HG03432 (cell line): ENCODE data around the gene CCPG1.
A peak's percentile ranks its signal among the peaks of the same experiment; 100 is the strongest.
"Not testable (repeated sequence)": the region's sequence is repeated elsewhere in the genome, so short reads cannot be mapped to it uniquely, and the experiment has no call there.

Experiments
- ATAC-seq: cut with Tn5 transposase; IDR thresholded peaks from one replicate; pipeline ENCODE4 v1.9.1; 2021; ENCODE audit warnings: mild to moderate bottlenecking, moderate library complexity; ENCODE audit not compliant: unreplicated experiment

The CCPG1 gene, protein sequence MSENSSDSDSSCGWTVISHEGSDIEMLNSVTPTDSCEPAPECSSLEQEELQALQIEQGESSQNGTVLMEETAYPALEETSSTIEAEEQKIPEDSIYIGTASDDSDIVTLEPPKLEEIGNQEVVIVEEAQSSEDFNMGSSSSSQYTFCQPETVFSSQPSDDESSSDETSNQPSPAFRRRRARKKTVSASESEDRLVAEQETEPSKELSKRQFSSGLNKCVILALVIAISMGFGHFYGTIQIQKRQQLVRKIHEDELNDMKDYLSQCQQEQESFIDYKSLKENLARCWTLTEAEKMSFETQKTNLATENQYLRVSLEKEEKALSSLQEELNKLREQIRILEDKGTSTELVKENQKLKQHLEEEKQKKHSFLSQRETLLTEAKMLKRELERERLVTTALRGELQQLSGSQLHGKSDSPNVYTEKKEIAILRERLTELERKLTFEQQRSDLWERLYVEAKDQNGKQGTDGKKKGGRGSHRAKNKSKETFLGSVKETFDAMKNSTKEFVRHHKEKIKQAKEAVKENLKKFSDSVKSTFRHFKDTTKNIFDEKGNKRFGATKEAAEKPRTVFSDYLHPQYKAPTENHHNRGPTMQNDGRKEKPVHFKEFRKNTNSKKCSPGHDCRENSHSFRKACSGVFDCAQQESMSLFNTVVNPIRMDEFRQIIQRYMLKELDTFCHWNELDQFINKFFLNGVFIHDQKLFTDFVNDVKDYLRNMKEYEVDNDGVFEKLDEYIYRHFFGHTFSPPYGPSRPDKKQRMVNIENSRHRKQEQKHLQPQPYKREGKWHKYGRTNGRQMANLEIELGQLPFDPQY

DNA sequence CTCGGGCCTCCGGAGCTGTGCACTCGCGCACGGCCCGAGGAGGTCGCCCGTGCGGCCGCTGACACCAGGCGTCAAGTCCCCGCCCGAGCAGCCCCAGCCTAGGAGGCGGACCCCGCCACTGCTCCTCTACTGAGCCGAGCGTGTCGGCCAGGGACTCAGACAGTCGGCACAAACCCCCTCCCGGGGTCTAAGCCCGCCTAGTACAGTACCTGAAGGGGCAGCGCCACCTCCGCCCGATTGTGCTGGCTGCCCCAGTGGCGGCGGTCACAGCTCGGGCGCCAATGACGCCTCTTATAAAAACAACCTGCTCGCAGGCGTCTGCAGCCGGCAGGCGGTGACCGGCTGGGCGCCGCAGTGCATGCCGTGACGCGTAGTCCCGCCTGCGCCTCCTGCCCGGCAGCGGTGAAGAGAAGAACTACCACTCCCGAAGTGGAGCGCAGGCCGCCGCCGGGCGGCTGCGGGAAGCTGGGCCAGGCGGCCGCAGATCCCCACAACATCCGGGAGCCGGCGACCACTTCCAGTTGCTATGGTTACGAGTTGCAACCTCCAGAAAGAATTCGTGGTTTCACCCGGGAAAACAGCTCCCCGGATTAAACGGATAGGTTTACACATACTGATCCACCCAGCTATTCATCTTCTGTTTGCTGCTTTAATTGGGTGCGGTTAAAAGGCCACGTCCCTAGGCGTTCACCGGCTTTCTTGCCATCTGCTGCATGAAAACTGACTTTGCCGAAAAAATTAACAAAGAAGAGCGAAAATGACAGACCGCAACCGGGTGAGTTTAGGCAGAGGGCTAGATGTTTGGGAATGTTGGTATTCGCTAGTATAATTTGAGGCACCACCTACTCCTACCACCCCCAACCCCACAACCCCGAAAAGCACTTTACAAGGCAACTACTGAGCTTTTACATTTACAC, at the start of gene CCPG1, which contains the start of gene PIERCE2:
CCPG1 (minus strand) TSS at position 348 of the 917 bp plus-strand sequence. CDS start 18,935 bp downstream, outside the sequence.
PIERCE2 (plus strand) TSS at position 484 of the 917 bp plus-strand sequence; CDS start at position 758, 274 bp downstream.
- ATAC-seq, result peak; percentile 96

DNA sequence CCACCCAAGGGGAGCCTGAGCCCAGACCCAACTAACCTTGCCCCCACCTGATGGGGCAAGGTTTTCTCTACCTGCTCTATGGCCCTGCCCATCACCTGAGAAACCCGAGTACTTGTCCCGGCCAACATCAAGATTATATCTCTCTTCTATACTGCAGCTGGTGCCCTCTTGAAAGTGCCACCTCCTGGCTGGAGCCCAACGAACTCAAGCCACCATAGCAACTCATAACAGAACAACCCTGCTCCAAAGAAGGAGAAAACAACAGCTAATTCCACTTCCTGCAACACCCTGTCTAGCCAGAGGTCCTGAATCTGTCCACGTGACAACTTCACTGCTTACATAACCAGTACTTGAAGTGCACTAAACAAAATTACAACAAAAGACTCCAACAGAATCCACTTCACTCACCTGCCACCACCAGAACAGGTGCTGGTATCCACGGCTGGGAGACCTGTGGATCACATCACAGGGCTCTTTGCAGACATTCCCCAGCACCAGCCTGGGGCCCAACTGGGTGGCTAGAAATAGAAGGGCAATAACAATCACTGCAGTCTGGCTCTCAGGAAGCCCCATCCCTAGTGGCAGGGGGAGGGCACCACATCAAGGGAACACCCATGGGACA, 49.4 kb upstream of the CCPG1 start:
- ATAC-seq, result no peak

DNA sequence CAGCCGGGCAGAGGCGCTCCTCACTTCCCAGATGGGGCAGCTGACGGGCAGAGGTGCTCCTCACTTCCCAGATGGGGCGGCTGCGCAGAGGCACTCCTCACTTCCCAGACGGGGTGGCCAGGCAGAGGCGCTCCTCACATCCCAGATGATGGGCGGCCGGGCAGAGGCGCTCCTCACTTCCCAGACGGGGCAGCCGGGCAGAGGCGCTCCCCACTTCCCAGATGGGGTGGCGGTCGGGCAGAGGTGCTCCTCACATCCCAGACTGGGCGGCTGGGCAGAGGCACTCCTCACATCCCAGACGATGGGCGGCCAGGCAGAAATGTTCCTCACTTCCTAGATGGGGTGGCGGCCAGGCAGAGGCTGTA, 38.9 kb upstream of the CCPG1 start:
- ATAC-seq, result not testable (repeated sequence)

DNA sequence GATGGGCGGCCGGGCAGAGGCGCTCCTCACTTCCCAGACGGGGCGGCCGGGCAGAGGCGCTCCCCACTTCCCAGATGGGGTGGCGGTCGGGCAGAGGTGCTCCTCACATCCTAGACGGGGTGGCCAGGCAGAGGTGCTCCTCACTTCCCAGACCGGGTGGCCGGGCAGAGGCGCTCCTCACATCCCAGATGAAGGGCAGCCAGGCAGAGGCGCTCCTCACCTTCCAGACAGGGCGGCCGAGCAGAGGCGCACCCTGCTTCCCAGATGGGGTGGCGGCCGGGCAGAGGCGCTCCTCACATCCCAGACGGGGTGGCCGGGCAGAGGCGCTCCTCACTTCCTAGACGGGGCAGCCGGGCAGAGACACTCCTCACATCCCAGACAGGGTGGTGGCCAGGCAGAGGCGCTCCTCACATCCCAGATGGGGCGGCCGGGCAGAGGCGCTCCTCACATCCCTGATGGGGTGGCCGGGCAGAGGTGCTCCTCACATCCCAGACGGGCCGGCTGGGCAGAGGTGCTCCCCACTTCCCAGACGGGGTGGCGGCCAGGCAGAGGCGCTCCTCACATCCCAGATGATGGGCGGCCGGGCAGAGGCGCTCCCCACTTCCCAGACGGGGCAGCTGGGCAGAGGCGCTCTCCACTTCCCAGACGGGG, 38.3 kb upstream of the CCPG1 start:
- ATAC-seq, result not testable (repeated sequence)

DNA sequence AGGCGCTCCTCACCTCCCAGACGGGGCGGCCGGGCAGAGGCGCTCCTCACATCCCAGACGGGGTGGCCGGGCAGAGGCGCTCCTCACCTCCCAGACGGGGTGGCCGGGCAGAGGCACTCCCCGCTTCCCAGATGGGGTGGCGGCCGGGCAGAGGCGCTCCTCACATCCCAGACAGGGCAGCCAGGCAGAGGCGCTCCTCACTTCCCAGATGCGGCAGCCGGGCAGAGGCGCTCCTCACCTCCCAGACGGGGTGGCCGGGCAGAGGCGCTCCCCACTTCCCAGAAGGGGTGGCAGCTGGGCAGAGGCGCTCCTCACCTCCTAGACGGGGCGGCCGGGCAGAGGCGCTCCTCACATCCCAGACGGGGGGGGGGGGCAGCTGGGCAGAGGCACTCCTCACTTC, 37.8 kb upstream of the CCPG1 start:
- not testable (repeated sequence) for ATAC-seq

DNA sequence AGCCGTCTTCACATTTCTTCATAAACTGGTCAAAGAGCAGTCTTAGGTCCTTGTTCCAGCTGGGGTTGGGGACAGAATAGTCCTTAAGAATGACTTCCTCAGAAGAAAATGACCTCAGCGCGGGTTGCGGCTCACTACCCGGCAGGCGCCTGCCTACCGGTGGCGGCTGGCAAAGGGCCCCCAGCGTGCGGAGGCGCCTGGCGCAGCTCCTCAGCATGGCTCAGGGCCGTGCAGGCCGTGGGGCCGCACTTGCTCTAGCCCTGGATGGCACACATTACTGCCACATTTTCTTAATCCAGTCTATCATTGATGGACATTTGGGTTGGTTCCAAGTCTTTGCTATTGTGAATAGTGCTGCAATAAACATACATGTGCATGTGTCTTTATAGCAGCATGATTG, 35.0 kb upstream of the CCPG1 start:
- ATAC-seq, result not testable (repeated sequence)

DNA sequence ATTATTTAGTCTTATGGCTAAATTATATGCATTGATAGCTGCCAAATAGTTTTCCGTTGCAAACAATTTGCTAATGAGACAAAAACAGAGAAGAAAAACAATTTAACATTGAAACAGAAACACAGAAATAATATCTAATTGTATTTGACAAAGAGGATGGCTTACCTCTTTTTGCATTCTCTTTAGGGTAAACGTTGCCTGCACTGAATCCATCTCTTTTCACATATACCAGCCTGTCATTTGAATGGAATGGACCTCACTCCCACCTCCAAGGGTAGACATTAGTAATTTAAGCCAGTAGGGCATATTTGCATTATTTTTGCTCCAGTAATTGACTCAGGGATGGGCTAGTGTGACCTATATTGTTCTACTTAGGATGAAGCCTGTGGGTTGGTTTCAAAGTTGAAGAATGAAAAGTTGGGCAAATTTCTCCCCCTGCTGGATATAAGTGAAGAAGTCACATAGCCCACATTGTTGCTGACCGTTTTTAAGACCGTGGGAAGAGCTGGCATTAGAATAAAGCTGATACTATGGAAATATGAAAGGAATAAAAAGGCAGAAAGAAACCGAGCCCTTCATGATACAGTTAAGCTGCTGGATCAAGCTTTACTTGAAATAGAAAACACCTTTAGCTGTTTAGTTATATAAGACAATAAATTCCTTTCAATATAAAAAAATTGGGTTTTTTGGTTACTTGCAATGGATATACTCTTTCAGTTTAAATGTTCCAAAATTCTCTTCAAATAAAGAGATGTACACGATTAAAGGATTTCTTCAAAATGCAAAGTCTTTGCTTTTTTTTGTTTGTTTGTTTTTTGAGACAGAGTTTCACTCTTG, 27.0 kb upstream of the CCPG1 start:
- peak; percentile 71 for ATAC-seq

DNA sequence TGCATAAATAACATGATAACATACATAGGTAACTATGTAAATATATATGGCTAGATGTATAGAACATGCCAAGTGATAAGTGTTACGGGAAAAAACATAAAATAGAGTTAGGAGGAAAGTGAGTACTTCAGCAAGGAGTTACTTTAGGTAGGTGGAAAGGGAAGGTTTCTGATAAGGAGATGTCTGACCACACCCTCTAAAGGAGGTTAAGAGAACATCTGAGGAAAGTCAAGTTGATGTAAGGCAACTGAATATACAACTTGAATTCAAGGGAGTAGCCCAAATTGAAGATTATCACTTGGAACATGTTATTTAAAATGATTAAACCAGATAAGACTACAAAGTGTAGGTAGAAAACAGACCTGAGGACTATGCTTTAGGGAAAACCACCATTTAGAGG, 13.9 kb upstream of the CCPG1 start:
- no peak for ATAC-seq

DNA sequence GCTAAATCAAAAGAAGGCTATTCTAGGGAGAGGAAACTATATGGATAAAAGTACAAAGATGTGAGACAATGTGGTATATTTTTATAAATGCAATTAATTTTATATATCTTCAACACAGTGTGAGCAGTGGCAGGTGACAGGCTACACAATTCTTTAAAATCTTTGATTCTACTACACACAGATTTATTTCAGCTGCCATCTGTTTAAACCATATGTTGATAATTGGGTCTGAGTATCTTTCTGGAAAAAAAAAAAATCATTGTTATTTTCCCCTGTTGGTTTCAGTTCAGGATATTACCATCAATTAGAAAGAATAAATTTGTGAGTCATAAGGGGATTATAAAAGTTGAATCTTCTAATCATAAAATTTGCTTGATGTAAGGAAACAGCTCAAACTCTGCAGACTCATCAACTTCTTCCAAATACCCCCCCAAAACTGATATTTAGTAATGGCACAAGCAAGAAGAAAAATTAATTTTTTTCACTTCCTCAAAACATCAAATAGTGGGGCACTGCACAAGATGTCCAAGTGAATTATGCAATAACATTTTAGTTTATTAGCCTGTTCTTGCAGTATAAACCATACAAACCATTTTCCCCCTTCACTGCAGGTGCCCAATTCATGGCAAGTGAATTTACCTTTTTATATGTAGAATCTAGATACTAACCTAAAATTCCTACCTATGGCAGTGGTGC, 12.2 kb upstream of the CCPG1 start:
- ATAC-seq, result no peak

DNA sequence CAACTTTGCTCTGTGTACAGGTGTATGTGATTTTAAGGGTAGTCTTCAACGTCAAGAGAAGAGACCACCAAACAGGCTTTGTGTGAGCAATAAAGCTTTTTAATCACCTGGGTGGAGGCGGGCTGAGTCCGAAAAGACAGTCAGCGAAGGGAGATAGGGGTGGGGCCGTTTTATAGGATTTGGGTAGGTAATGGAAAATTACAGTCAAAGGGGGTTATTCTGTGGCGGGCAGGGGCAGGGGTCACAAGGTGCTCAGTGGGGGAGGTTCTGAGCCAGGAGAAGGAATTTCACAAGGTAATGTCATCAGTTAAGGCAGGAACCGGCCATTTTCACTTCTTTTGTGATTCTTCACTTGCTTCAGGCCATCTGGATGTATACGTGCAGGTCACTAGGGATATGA, 9.5 kb upstream of the CCPG1 start:
- not testable (repeated sequence) for ATAC-seq

DNA sequence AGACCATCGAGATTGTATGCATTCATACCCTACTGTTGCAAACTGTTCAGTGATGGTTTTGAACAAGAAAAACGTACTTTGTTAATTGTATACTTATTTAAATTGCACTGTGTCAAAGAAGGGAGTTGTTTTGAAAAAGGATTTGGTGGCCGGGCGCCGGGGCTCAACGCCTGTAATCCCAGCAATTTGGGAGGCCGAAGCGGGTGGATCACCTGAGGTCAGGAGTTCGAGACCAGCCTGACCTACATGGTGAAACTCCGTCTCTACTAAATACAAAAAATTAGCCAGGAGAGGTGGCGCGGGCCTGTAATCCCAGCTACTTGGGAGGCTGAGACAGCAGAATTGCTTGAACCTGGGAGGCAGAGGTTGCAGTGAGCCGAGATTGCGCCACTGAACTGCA, 817 bp upstream of the CCPG1 start:
- not testable (repeated sequence) for ATAC-seq

DNA sequence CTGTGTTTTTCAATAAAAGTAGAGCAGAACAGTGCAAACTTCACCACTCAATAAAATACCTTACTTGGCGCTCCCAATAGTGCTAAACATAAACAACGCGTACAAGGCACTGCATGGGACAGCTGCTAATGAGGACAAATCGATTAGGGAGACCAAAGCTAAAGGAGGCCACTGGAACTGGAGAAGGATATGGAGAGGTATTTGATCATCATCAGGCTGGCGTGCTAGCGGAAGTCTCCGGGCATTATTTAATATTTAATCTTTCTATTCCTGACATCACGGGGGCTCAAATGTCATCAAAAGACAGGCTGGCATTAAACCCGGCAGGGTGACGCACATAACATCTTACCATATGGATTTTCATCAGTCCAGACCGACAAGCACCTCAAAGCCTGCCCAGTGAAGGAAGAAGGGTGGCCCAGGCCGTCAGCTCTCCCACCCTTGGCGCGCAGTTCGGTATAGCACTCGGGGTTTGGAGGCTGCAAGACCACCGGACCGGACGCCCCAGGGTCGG, 604 bp downstream of the CCPG1 start:
- no peak for ATAC-seq

DNA sequence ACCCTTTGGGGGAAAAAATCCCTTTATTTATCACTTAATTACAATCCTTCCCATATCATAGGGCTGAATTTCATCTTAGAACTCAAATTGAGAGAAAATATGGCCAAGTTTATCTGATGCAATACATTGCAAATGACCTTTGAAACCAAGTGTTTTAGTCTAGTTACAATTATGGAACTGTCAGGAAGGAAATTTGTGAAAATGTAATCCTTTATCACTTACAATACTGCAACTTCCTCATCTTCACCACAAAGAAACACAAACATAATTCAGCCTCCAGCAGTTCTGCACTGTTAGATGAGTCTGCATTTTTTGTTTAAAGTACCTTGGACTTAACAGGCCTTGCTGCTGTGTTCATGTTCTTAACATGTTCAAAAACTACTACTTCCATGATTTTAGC, 4.6 kb downstream of the CCPG1 start:
- no peak for ATAC-seq

DNA sequence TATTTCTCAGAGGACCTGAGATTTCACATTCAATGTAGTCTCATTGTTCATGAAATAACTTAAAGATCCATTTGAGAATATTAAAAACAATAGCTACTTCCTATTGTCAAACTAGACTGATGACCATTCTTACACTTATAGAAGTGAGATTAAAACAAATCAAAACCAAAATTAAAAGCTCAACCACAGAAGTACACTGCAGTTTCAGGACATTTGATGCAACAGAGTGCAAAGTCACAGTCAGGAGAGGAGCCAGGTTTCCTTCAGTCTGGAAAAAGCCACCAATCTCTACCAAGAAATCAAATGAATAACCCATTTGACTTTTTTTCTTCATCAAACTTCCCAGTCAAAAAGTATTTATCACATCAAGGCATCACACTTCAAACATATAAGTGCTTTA, 5.5 kb downstream of the CCPG1 start:
- ATAC-seq, result peak; percentile 45

DNA sequence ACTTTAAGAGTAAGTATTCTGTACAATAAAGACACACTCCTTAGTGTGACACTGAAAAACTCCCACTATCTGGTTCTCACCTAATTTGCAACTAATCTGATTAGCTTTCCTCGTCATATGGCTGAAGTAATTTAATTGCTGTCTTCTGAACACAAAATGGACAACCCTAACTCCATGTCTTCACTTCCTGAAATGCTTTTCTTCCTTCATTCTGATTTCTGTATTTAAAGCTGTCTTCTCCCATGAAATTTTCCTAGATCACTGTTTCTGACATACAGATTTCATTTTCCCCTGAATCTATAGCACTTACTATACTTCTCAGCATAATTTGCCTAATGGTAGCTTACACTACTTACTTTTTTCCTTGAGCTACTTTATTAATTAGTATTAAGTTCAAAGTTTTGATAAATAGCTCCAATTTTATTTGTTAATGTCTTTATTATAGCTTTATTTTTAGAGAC, 6.3 kb downstream of the CCPG1 start:
- ATAC-seq, result no peak

DNA sequence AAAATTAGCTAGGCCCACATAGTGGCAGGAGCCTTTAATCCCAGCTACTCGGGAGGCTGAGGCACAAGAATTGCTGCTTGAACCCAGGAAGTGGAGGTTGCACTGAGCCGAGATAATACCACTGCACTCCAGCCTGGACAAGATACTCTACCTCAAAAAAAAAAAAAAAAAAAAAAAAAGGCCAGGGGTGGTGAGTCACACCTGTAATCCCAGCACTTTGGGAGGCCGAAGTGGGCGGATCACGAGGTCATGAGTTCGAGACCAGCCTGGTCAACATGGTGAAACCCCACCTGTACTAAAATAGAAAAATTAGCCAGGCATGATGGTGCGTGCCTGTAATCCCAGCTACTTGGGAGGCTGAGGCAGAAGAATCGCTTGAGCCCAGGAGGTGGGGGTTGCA, 8.1 kb downstream of the CCPG1 start:
- not testable (repeated sequence) for ATAC-seq

DNA sequence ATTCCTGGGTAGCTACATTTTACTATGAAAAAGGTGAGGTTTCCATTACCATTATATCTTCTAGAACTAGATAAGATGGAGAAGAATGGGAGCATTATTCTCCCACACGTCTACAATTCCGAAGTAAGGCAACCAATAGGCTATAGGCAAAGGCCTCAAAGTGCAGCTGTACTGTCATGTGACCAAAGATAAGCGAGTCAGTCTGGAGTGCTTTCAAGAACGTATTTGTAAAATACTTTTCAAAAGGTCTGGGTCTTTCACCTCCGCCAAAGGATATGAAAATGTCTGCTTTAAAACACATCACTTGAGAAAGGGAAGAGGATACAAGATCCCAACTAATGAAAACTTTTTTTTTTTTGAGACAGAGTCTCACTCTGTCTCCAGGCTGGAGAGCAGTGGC, 9.9 kb downstream of the CCPG1 start:
- no peak for ATAC-seq

DNA sequence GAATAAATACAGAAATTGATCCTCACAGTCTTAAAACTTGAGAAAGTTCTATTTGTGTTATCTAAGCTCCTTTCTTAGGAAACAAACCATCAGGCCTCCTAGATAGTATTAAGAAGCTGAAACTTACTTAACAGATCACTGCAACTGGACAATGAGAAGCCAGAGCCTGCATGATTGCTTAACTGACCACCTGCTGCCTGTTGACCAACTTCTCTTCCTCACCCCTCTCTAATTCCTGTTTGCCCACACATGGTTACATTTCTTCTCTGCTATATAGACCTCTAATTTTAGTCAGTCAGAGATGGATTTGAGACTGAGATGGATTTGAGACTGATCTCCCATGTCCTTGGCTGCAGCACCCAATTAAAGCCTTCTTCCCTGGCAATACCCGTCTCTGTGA, 13.5 kb downstream of the CCPG1 start:
- no peak for ATAC-seq
